HEK293 (cell line): ENCODE results near the gene PCCA.

Experiments used
- CTCF ChIA-PET: fragments of 350-600 bp; formaldehyde crosslinking; extraction: SDS; loops from one replicate; lab custom pipeline; 2021; ENCODE audit warnings: antibody characterized with exemption; lab: Yijun Ruan, JAX
- POLR2A ChIA-PET: fragments of 300-600 bp; formaldehyde crosslinking; extraction: SDS; loops from one replicate; lab custom pipeline; 2020; ENCODE audit warnings: antibody characterized with exemption, inconsistent platforms; lab: Yijun Ruan, JAX
- H3K27ac ChIP-seq: fragments of 200-500 bp; sonication (Bioruptor generic); 2 replicates; pipeline ENCODE4 v1.5.1; 2014; ENCODE audit warnings: low read depth, low read length, control low read depth, inconsistent platforms; ENCODE audit errors: extremely low read depth
- H3K36me3 ChIP-seq, 2 experiments: fragments of 200-500 bp in 1 of 2; sonication (Bioruptor generic) in 1 of 2; 1 replicate in 1 of 2; 2 replicates in 1 of 2; pipeline ENCODE4 v1.5.1; 2014 to 2017; ENCODE audit warnings: inconsistent platforms in 2 of 2, low read length in 2 of 2; ENCODE audit not compliant: control insufficient read depth in 2 of 2, insufficient read depth in 1 of 2
- H3K4me1 ChIP-seq: fragments of 200-500 bp; sonication (Bioruptor generic); 2 replicates; pipeline ENCODE4 v1.5.1; 2014; ENCODE audit warnings: mild to moderate bottlenecking, low read length, inconsistent platforms; ENCODE audit not compliant: control insufficient read depth, insufficient read depth
- H3K4me3 ChIP-seq: 2 replicates; pipeline ENCODE4 v1.5.1; 2011; ENCODE audit warnings: low read depth, mild to moderate bottlenecking, control low read depth, low read length, moderate library complexity
- H3K9me3 ChIP-seq: fragments of 200-500 bp; sonication (Bioruptor generic); 2 replicates; pipeline ENCODE4 v1.5.1; 2014; ENCODE audit warnings: low read depth, low read length, inconsistent platforms; ENCODE audit not compliant: control insufficient read depth, insufficient read depth
- KLF9 ChIP-seq: fragments of 450-650 bp; formaldehyde crosslinking; IDR thresholded peaks from 2 replicates; pipeline ENCODE4 v1.5.1; 2016; ENCODE audit warnings: missing biosample characterization, missing genetic modification characterization, low read depth
- SETDB1 ChIP-seq: IDR thresholded peaks from one replicate; pipeline ENCODE4 v1.6.1; 2017; ENCODE audit warnings: mild to moderate bottlenecking, low read length, moderate library complexity, mixed read lengths; ENCODE audit not compliant: insufficient read length
- SP2 ChIP-seq: fragments of 450-650 bp; formaldehyde crosslinking; IDR thresholded peaks from 2 replicates; pipeline ENCODE4 v1.5.1; 2016; ENCODE audit warnings: missing biosample characterization, missing genetic modification characterization
- TCF7L2 ChIP-seq: IDR thresholded peaks from 2 replicates; pipeline ENCODE4 v1.6.1; 2011; ENCODE audit warnings: low read depth, mild to moderate bottlenecking, inconsistent platforms, low read length, moderate library complexity, borderline replicate concordance
- ZBTB1 ChIP-seq: fragments of 450-650 bp; formaldehyde crosslinking; IDR thresholded peaks from 2 replicates; pipeline ENCODE4 v1.5.1; 2016; ENCODE audit warnings: missing biosample characterization, missing genetic modification characterization
- ZFP37 ChIP-seq: fragments of 450-650 bp; formaldehyde crosslinking; IDR thresholded peaks from 2 replicates; pipeline ENCODE4 v1.5.1; 2016; ENCODE audit warnings: missing biosample characterization, missing genetic modification characterization
- ZNF133 ChIP-seq: fragments of 450-650 bp; formaldehyde crosslinking; IDR thresholded peaks from 2 replicates; pipeline ENCODE4 v1.5.1; 2016; ENCODE audit warnings: missing biosample characterization, missing genetic modification characterization
- ZNF157 ChIP-seq: fragments of 450-650 bp; formaldehyde crosslinking; IDR thresholded peaks from 2 replicates; pipeline ENCODE4 v1.5.1; 2016; ENCODE audit warnings: missing biosample characterization, missing genetic modification characterization
- ZNF214 ChIP-seq: fragments of 450-650 bp; formaldehyde crosslinking; IDR thresholded peaks from 2 replicates; pipeline ENCODE4 v1.5.1; 2017; ENCODE audit warnings: missing biosample characterization, mild to moderate bottlenecking, missing genetic modification characterization, borderline replicate concordance
- ZNF223 ChIP-seq: fragments of 450-650 bp; formaldehyde crosslinking; IDR thresholded peaks from 2 replicates; pipeline ENCODE4 v1.5.1; 2016; ENCODE audit warnings: missing biosample characterization, missing genetic modification characterization
- ZNF248 ChIP-seq: fragments of 450-650 bp; formaldehyde crosslinking; IDR thresholded peaks from 2 replicates; pipeline ENCODE4 v1.5.1; 2017; ENCODE audit warnings: missing biosample characterization, missing genetic modification characterization
- ZNF266 ChIP-seq: fragments of 450-650 bp; formaldehyde crosslinking; IDR thresholded peaks from 2 replicates; pipeline ENCODE4 v1.5.1; 2016; ENCODE audit warnings: missing biosample characterization, missing genetic modification characterization, low read depth
- ZNF391 ChIP-seq: fragments of 450-650 bp; formaldehyde crosslinking; IDR thresholded peaks from 2 replicates; pipeline ENCODE4 v1.5.1; 2016; ENCODE audit warnings: low read depth, missing biosample characterization, missing genetic modification characterization, borderline replicate concordance
- ZNF404 ChIP-seq: fragments of 450-650 bp; formaldehyde crosslinking; IDR thresholded peaks from 2 replicates; pipeline ENCODE4 v1.5.1; 2017; ENCODE audit warnings: missing biosample characterization, missing genetic modification characterization
- ZNF560 ChIP-seq: fragments of 450-650 bp; formaldehyde crosslinking; IDR thresholded peaks from 2 replicates; pipeline ENCODE4 v1.5.1; 2017; ENCODE audit warnings: missing biosample characterization, missing genetic modification characterization, borderline replicate concordance
- ZNF626 ChIP-seq: fragments of 450-650 bp; sonication (Bioruptor Pico); formaldehyde crosslinking; IDR thresholded peaks from 2 replicates; pipeline ENCODE4 v1.5.1; 2018; ENCODE audit warnings: missing biosample characterization, missing genetic modification characterization, inconsistent platforms
- ZNF629 ChIP-seq: fragments of 450-650 bp; formaldehyde crosslinking; IDR thresholded peaks from 2 replicates; pipeline ENCODE4 v1.5.1; 2017; ENCODE audit warnings: missing biosample characterization, missing genetic modification characterization
- ZNF664 ChIP-seq: fragments of 450-650 bp; formaldehyde crosslinking; IDR thresholded peaks from 2 replicates; pipeline ENCODE4 v1.5.1; 2016; ENCODE audit warnings: missing biosample characterization, missing genetic modification characterization
- ZNF785 ChIP-seq: fragments of 450-650 bp; formaldehyde crosslinking; IDR thresholded peaks from 2 replicates; pipeline ENCODE4 v1.5.1; 2016; ENCODE audit warnings: missing biosample characterization, missing genetic modification characterization
- ZNF791 ChIP-seq: fragments of 450-650 bp; formaldehyde crosslinking; IDR thresholded peaks from 2 replicates; pipeline ENCODE4 v1.5.1; 2016; ENCODE audit warnings: missing biosample characterization, missing genetic modification characterization
- TF ChIP-seq, protein P1 (sequence below): fragments of 450-650 bp; IDR thresholded peaks from 2 replicates; pipeline ENCODE4 v1.5.1; 2018; ENCODE audit warnings: missing biosample characterization, mild to moderate bottlenecking, missing genetic modification characterization
- TF ChIP-seq, protein P2 (sequence below): fragments of 450-650 bp; formaldehyde crosslinking; IDR thresholded peaks from 2 replicates; pipeline ENCODE4 v1.5.1; 2016; ENCODE audit warnings: missing biosample characterization, missing genetic modification characterization
- TF ChIP-seq, protein P3 (sequence below): fragments of 450-650 bp; formaldehyde crosslinking; IDR thresholded peaks from 2 replicates; pipeline ENCODE4 v1.5.1; 2016; ENCODE audit warnings: missing biosample characterization, missing genetic modification characterization
- TF ChIP-seq, protein P4 (sequence below): fragments of 450-650 bp; formaldehyde crosslinking; IDR thresholded peaks from 2 replicates; pipeline ENCODE4 v1.5.1; 2017; ENCODE audit warnings: missing biosample characterization, missing genetic modification characterization
- TF ChIP-seq, protein P5 (sequence below): fragments of 450-650 bp; formaldehyde crosslinking; IDR thresholded peaks from 2 replicates; pipeline ENCODE4 v1.5.1; 2016; ENCODE audit warnings: missing biosample characterization, missing genetic modification characterization

Gene PCCA

DNA sequence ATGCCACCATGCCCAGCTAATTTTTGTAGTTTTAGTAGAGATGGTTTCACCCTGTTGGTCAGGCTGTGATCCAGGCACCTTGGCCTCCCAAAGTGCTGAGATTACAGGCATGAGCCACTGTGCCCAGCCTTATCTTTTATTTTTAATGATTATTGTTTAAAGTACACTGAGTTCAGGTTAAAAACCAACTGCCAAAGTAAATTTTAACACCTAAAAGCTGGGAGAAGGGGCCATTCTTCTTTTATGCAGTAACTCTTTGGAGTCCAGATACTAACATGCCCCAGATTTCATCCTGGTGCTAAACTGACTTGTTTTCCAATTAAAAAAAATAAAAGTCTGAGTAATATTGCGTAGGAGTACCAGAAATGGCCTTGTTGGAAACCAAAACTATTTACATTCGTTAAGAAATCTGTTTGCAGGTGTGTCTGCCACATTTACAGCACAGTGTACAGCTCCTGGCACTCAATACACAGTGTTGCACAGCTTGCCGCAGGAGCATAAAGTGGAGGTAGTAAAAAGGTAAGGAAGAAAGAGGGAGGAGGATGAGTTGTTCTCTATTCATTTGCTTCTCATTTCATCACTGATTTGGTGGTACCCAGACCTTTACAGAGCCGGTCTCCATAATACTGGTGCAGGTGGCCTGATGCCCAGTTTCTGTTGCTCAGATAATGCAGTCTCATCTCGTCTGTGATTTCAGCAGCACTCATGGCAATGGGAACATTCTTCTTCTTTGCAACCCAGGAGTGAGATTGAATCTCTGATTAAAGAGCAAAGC, 108.9 kb downstream of the PCCA start (continued):
- TF ChIP-seq ZNF214: no peak
- TF ChIP-seq ZNF626 (tag by site-specific recombination): no peak
- TF ChIP-seq, protein P1, sequence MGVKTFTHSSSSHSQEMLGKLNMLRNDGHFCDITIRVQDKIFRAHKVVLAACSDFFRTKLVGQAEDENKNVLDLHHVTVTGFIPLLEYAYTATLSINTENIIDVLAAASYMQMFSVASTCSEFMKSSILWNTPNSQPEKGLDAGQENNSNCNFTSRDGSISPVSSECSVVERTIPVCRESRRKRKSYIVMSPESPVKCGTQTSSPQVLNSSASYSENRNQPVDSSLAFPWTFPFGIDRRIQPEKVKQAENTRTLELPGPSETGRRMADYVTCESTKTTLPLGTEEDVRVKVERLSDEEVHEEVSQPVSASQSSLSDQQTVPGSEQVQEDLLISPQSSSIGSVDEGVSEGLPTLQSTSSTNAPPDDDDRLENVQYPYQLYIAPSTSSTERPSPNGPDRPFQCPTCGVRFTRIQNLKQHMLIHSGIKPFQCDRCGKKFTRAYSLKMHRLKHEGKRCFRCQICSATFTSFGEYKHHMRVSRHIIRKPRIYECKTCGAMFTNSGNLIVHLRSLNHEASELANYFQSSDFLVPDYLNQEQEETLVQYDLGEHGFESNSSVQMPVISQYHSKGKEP: no peak
- TF ChIP-seq ZNF391 (tag by site-specific recombination): no peak

DNA sequence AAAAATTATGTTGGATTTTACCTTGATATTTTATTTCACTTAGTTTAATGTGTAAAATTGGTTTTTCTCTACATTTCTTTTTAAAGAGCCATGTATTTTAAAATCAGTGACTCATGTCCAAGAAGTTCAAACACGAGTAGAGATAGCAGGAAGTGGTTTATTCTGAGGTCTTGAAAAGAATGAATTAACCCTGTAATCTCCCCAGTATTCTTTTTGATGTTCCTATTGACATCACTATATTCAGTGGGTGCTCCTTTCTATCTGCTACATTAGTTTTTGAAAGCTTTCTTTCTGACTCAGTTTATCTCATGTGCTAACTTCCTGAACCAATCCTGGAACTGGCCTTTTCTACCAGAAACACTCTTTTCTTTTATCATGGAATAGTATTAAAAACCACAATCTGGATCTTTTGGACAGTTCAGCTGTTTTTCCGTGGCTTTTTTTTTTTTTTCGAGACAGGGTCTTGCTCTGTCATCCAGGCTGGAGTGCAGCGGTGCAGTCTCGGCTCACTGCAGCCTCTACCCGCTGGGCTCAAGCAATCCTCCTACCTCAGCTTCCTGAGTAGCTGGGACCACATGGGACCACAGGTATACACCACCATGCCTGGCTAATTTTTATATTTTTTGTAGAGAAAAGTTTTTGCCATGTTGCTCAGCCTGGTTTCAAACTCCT, 114.9 kb downstream of the PCCA start:
- Histone ChIP-seq H3K27ac (no peak overlapping the region), H3K4me1 (no peaks in the 10 kb centered on the region), H3K4me3 (no peak overlapping the region), H3K36me3 (no peaks in the 10 kb centered on the region), H3K9me3 (no peaks in the 10 kb centered on the region)
- TF ChIP-seq, protein P2, sequence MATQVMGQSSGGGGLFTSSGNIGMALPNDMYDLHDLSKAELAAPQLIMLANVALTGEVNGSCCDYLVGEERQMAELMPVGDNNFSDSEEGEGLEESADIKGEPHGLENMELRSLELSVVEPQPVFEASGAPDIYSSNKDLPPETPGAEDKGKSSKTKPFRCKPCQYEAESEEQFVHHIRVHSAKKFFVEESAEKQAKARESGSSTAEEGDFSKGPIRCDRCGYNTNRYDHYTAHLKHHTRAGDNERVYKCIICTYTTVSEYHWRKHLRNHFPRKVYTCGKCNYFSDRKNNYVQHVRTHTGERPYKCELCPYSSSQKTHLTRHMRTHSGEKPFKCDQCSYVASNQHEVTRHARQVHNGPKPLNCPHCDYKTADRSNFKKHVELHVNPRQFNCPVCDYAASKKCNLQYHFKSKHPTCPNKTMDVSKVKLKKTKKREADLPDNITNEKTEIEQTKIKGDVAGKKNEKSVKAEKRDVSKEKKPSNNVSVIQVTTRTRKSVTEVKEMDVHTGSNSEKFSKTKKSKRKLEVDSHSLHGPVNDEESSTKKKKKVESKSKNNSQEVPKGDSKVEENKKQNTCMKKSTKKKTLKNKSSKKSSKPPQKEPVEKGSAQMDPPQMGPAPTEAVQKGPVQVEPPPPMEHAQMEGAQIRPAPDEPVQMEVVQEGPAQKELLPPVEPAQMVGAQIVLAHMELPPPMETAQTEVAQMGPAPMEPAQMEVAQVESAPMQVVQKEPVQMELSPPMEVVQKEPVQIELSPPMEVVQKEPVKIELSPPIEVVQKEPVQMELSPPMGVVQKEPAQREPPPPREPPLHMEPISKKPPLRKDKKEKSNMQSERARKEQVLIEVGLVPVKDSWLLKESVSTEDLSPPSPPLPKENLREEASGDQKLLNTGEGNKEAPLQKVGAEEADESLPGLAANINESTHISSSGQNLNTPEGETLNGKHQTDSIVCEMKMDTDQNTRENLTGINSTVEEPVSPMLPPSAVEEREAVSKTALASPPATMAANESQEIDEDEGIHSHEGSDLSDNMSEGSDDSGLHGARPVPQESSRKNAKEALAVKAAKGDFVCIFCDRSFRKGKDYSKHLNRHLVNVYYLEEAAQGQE (tag by site-specific recombination): no peak
- no peak for TF ChIP-seq ZNF133 (tag by site-specific recombination)
- no peak for TF ChIP-seq ZFP37 (tag by site-specific recombination)
- TF ChIP-seq ZNF266 (tag by site-specific recombination): no peak
- TF ChIP-seq ZNF157: no peak
- no peak for TF ChIP-seq ZNF791 (tag by site-specific recombination)
- TF ChIP-seq, protein P3, sequence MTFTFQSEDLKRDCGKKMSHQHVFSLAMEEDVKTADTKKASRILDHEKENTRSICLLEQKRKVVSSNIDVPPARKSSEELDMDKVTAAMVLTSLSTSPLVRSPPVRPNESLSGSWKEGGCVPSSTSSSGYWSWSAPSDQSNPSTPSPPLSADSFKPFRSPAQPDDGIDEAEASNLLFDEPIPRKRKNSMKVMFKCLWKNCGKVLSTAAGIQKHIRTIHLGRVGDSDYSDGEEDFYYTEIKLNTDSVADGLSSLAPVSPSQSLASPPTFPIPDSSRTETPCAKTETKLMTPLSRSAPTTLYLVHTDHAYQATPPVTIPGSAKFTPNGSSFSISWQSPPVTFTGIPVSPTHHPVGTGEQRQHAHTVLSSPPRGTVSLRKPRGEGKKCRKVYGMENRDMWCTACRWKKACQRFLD: no peak
- no peak for TF ChIP-seq KLF9
- ChIA-PET CTCF (interaction anchor here (0.7 kb wide), 1 partner anchor 594 kb away, joined by 3 read pairs; no protein-coding TSS in a partner anchor), POLR2A (interaction anchor here (0.7 kb wide), 1 partner anchor 647 kb away, joined by 6 read pairs; no protein-coding TSS in a partner anchor)

DNA sequence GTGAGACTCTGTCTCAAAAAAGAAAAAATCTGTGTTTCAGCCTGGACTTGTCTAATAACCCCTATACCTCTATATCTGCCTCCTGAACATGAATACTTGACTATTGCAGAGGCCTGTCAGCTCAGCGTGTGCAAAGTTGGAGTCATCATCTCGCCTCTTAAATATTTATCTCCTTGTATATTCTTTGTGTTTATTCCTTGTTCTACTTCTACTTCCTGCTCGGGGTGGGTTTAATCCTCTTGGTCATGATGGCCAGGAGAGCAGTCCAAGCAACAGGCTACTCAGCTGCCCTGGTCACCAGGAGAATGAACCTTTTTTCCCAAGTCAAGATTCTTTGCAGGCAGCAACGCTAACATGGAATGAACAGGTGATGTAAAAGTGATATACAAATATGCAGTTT, 119.1 kb downstream of the PCCA start:
- no peak overlapping the region for H3K4me3 ChIP-seq
- no peak for TF ChIP-seq SP2
- TF ChIP-seq ZNF404: no peak
- TF ChIP-seq ZNF785 (tag by site-specific recombination): no peak
- no peak for TF ChIP-seq ZNF664 (tag by site-specific recombination)
- TF ChIP-seq ZNF560 (tag by site-specific recombination): no peak
- no peak for TF ChIP-seq SETDB1
- TF ChIP-seq, protein P4, sequence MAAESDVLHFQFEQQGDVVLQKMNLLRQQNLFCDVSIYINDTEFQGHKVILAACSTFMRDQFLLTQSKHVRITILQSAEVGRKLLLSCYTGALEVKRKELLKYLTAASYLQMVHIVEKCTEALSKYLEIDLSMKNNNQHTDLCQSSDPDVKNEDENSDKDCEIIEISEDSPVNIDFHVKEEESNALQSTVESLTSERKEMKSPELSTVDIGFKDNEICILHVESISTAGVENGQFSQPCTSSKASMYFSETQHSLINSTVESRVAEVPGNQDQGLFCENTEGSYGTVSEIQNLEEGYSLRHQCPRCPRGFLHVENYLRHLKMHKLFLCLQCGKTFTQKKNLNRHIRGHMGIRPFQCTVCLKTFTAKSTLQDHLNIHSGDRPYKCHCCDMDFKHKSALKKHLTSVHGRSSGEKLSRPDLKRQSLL: no peak
- no peak for TF ChIP-seq ZNF223 (tag by site-specific recombination)
- no peak for TF ChIP-seq ZNF629 (tag by site-specific recombination)
- no peak for TF ChIP-seq TCF7L2
- TF ChIP-seq, protein P5, sequence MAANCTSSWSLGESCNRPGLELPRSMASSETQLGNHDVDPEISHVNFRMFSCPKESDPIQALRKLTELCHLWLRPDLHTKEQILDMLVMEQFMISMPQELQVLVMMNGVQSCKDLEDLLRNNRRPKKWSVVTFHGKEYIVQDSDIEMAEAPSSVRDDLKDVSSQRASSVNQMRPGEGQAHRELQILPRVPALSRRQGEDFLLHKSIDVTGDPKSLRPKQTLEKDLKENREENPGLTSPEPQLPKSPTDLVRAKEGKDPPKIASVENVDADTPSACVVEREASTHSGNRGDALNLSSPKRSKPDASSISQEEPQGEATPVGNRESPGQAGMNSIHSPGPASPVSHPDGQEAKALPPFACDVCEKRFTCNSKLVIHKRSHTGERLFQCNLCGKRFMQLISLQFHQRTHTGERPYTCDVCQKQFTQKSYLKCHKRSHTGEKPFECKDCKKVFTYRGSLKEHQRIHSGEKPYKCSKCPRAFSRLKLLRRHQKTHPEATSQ: no peak
- no peak for TF ChIP-seq ZBTB1 (tag by site-specific recombination)
- no peak for TF ChIP-seq ZNF248
- no peaks in the 10 kb centered on the region for H3K4me1 ChIP-seq
- no peaks in the 10 kb centered on the region for H3K9me3 ChIP-seq
- ChIA-PET POLR2A (no interaction called here), CTCF (no interaction called here)
- no peaks in the 10 kb centered on the region for H3K36me3 ChIP-seq
- no peak overlapping the region for H3K27ac ChIP-seq
